Omental fat pad (tissue), 4 donors: ENCODE results near the gene POMGNT2. TPM values are rescaled to one million over a fixed set of nuclear protein-coding genes. Genes with fewer than 3 reads are reported as not detected.

Experiments
- ATAC-seq: fragments of 150-250 bp; one replicate; pipeline ENCODE4 v1.9.1; 2016; ENCODE audit warnings: mild to moderate bottlenecking, moderate library complexity; ENCODE audit not compliant: low FRiP score
- DNase-seq: peaks from one replicate; pipeline ENCODE4 v3.0.0-alpha.2; 2019; ENCODE audit warnings: low spot score
- CTCF ChIP-seq, 3 donors: fragments of 450-650 bp; IDR thresholded peaks; one replicate each; pipeline ENCODE4 v1.5.1; 2016 to 2017; ENCODE audit warnings: antibody characterized with exemption in 3 of 3, mild to moderate bottlenecking in 3 of 3, moderate library complexity in 2 of 3
- total RNA-seq, 4 donors: library from RNA; depleted of rRNA; stranded (reverse); fragments of >200 nt; gene quantifications; one replicate each; pipeline ENCODE4 v1.1.0, GENCODE V29; 2016

POMGNT2 gene
- total RNA-seq, 4 donors from 2014 or later: 13.0 to 19.6 (median 15.9) TPM

DNA sequence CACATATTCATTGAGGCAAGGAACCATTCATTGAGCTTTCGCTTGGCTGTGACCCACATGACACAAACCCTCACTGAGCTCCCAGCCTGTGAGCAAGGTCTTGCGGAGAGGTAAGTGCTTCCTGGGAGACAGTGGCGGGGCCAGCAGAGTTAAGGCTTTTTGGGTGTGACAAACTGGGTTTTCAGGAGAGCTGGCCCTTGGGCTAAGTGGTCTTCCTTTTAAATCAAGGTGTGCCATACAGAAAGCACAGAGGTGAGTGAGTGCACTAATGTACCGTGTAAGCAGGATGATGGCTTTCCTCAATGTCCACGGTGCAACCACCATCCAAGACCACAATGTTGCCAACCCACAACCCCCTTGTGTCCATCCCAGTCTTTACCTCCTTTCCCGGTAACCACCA is 28.6 kb downstream of the POMGNT2 start:
- ATAC-seq (no peak), DNase-seq (no peak)
- no peak for TF ChIP-seq CTCF (IDR thresholded peaks at IDR 0.05)

- DNase-seq (no peak), ATAC-seq (no peak)
- no peak for TF ChIP-seq CTCF (IDR thresholded peaks at IDR 0.05)
These were observed 29.0 kb downstream of the POMGNT2 start for GRCh38 chr3:43076857-43077256.

GRCh38 chr3:43075904-43076661 is 29.8 kb downstream of the POMGNT2 start:
- no peak for TF ChIP-seq CTCF (IDR thresholded peaks at IDR 0.05)
- peak; percentile 24 for ATAC-seq
- no peak for DNase-seq

DNA sequence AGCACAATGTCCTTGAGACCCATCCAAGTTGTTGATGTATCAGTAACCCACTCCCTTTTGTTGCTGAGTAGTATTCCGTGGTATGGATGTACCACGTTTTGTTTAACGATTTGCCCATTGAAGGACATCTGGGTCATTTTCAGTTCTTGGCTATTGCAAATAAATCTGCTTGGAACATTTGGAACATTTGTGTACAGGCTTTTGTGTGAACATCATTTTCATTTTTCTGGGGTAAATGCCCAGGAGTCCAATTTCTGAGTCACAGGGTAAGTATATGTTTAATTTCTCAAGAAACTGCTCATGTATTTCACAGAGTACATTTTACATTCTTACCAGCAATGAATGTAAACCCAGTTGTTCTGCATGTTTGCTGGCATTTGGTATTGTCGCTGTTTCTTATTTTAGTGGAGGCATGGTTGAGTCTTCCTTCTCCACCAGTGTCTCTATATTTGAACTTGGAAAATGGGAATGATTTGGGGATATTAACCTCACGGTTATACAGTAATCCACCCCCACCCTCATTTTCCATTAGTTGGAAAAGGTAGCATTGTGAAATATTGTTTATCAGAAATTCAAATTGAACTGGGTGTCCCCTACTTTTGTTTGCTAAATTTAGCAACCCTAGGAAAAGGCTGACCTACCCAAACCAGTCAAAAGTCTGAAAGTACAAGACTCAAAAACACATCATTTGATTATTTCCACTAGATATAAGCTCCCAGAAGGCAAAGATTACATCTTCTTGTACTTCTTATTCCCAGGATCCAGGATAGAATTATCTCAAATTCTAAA is 30.8 kb downstream of the POMGNT2 start:
- ATAC-seq (no peak), DNase-seq (no peak)
- no peak for TF ChIP-seq CTCF (IDR thresholded peaks at IDR 0.05)

DNA sequence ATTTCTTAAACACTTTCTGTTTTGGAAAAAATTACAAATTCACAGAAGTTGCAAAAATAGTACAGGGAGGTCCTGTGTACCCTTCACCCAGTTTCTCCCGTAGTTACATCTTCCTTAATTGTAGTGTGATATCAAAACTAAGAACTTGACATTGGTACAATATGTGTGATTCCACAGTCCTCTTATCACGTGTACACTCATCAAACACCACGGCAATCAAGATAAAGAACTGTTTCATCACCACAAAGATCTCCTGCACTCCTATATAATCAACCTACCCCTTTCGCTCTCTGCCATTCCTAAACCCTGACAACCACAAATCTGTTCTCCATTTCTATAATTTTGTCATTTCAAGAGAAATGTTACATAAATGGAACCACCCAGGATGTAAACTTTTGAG is 31.4 kb downstream of the POMGNT2 start:
- DNase-seq (no peak), ATAC-seq (no peak)
- TF ChIP-seq CTCF (IDR thresholded peaks at IDR 0.05): no peak

- no peak for TF ChIP-seq CTCF (IDR thresholded peaks at IDR 0.05)
- ATAC-seq: no peak
- DNase-seq: no peak
These were observed 32.1 kb downstream of the POMGNT2 start for GRCh38 chr3:43073836-43074220.
